Fibroblast of the aortic adventitia (primary cell): ENCODE data around the gene AGPAT3. TPM values are rescaled to one million over a fixed set of nuclear protein-coding genes. Genes with fewer than 3 reads are reported as not detected.

Experiments
- DNase-seq: peaks from one replicate; pipeline ENCODE4 v3.0.0-alpha.2; 2010; ENCODE audit warnings: low read depth
- H3K4me3 ChIP-seq: 2 replicates; pipeline ENCODE4 v1.5.1; 2011; ENCODE audit warnings: low read depth, mild to moderate bottlenecking, control low read depth, low read length, moderate library complexity
- total RNA-seq: library from RNA; depleted of rRNA; stranded (reverse); fragments of >200 nt; gene quantifications from 2 replicates; pipeline ENCODE4 v1.2.3, GENCODE V29; 2012; ENCODE audit warnings: low replicate concordance
- TF ChIP-seq, protein P1 (sequence below): IDR thresholded peaks from 2 replicates; pipeline ENCODE4 v1.5.1; 2011; ENCODE audit warnings: mild to moderate bottlenecking, low read length, control low read depth, inconsistent platforms; ENCODE audit not compliant: insufficient read depth

Gene AGPAT3
- 16.3 and 29.0 TPM in 2 replicates for total RNA-seq

GRCh38 chr21:43864962-43865539, at the start of gene AGPAT3:
TSS of gene AGPAT3 (plus strand) at chr21:43865223. CDS start at chr21:43959682, 94,459 bp downstream.
- no peak for DNase-seq
- TF ChIP-seq, protein P1, sequence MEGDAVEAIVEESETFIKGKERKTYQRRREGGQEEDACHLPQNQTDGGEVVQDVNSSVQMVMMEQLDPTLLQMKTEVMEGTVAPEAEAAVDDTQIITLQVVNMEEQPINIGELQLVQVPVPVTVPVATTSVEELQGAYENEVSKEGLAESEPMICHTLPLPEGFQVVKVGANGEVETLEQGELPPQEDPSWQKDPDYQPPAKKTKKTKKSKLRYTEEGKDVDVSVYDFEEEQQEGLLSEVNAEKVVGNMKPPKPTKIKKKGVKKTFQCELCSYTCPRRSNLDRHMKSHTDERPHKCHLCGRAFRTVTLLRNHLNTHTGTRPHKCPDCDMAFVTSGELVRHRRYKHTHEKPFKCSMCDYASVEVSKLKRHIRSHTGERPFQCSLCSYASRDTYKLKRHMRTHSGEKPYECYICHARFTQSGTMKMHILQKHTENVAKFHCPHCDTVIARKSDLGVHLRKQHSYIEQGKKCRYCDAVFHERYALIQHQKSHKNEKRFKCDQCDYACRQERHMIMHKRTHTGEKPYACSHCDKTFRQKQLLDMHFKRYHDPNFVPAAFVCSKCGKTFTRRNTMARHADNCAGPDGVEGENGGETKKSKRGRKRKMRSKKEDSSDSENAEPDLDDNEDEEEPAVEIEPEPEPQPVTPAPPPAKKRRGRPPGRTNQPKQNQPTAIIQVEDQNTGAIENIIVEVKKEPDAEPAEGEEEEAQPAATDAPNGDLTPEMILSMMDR: no peak

GRCh38 chr21:43815991-43816390, 49.0 kb upstream of the AGPAT3 start:
- TF ChIP-seq, protein P1: no peak
- no peak overlapping the region for H3K4me3 ChIP-seq
- DNase-seq: no peak

More at GRCh38 chr21:43864962-43865539, at the start of gene AGPAT3:
- peak within 1 kb of the TSS; percentile 72 for H3K4me3 ChIP-seq

- TF ChIP-seq, protein P1: no peak
- H3K4me3 ChIP-seq: no peak overlapping the region
- DNase-seq: no peak
Measured at GRCh38 chr21:43816611-43817071, 48.4 kb upstream of the AGPAT3 start.

- H3K4me3 ChIP-seq: no peak overlapping the region
- TF ChIP-seq, protein P1: no peak
- no peak for DNase-seq
Measured at GRCh38 chr21:43817157-43818086, 47.6 kb upstream of the AGPAT3 start.

- no peak for DNase-seq
- TF ChIP-seq, protein P1: no peak
- H3K4me3 ChIP-seq: no peak overlapping the region
Measured at GRCh38 chr21:43818685-43819084, 46.3 kb upstream of the AGPAT3 start.

- TF ChIP-seq, protein P1: no peak
- no peak for DNase-seq
- H3K4me3 ChIP-seq: no peak overlapping the region
Measured at GRCh38 chr21:43819511-43820405, 45.3 kb upstream of the AGPAT3 start.
